Transverse colon (tissue), 4 donors: ENCODE measurements around the gene CCDC34. TPM values are rescaled to one million over a fixed set of nuclear protein-coding genes. Genes with fewer than 3 reads are reported as not detected.

Experiments
- DNase-seq: peaks from one replicate; pipeline ENCODE4 v3.0.0-alpha.2; 2019
- H3K27ac ChIP-seq, 4 donors: fragments of 200-600 bp; sonication (generic); 2 replicates each; pipeline ENCODE4 v1.5.1; 2016 to 2018; ENCODE audit warnings: inconsistent platforms in 4 of 4
- H3K27me3 ChIP-seq: fragments of 200-600 bp; sonication (generic); 2 replicates; pipeline ENCODE4 v1.5.1; 2017; ENCODE audit warnings: inconsistent platforms
- H3K36me3 ChIP-seq, 4 donors: fragments of 200-600 bp; sonication (generic); 2 replicates each; pipeline ENCODE4 v1.5.1; 2017 to 2019; ENCODE audit warnings: inconsistent platforms in 4 of 4
- H3K4me1 ChIP-seq, 4 donors: fragments of 200-600 bp; sonication (generic); 2 replicates each; pipeline ENCODE4 v1.5.1; 2017 to 2020; ENCODE audit warnings: inconsistent platforms in 4 of 4
- H3K4me3 ChIP-seq, 4 donors: fragments of 200-600 bp; sonication (generic); 1 replicate in 1 of 4; 2 replicates in 3 of 4; pipeline versions ENCODE4 v1.5.1 to v1.6.1; 2017 to 2019; ENCODE audit warnings: inconsistent platforms in 4 of 4
- H3K9me3 ChIP-seq, 2 donors: fragments of 200-600 bp; sonication (generic); 2 replicates each; pipeline ENCODE4 v1.5.1; 2017 to 2019; ENCODE audit warnings: inconsistent platforms in 2 of 2
- EP300 ChIP-seq: sonication (generic); formaldehyde crosslinking; IDR thresholded peaks from one replicate; pipeline ENCODE4 v1.6.1; 2017; ENCODE audit warnings: antibody characterized with exemption, low read depth
- POLR2A ChIP-seq: fragments of 450-650 bp; IDR thresholded peaks from one replicate; pipeline ENCODE4 v1.6.1; 2016; ENCODE audit warnings: antibody characterized with exemption, mild to moderate bottlenecking, moderate library complexity
- POLR2AphosphoS5 ChIP-seq, 3 donors: sonication (generic); formaldehyde crosslinking; IDR thresholded peaks; one replicate each; pipeline ENCODE4 v1.6.1; 2016; ENCODE audit warnings: antibody characterized with exemption in 3 of 3
- WGBS, 2 donors: methylation state at CpG; one replicate each; pipeline ENCODE4 v1.1.5; 2018; ENCODE audit warnings: low coverage in 1 of 2; 5-methylcytosine and 5-hydroxymethylcytosine counted together
- in situ Hi-C, 4 donors: fragments of 200-750 bp; cut with MboI; loops; one replicate each; pipeline versions ENCODE4 v1.15.0 to v1.15.1; 2017; ENCODE audit warnings: low sequenced_read_pairs in 3 of 4, low pct_ligation_motif_present in 1 of 4, low pct_unique_long_range_greater_than_20kb in 1 of 4
- intact Hi-C: fragments of 100-400 bp; cut with DNase I; formaldehyde crosslinking; loops from one replicate; pipeline ENCODE4 v1.15.1; 2023; ENCODE audit warnings: low total_unique reads
- total RNA-seq, 4 donors: library from RNA; depleted of rRNA; stranded (reverse); fragments of >200 nt; gene quantifications; one replicate each; pipeline ENCODE4 v1.1.0, GENCODE V29; 2016
- TF ChIP-seq, protein P1 (sequence below), 5 experiments: fragments of 200-600 bp in 3 of 5; fragments of 450-650 bp in 2 of 5; sonication (generic) in 3 of 5; IDR thresholded peaks; 1 replicate in 2 of 5; 2 replicates in 3 of 5; pipeline ENCODE4 v1.5.1; 2016 to 2017; ENCODE audit warnings: antibody characterized with exemption in 5 of 5, inconsistent platforms in 3 of 5, mild to moderate bottlenecking in 2 of 5, moderate library complexity in 1 of 5

CCDC34 gene
- total RNA-seq, 4 donors from 2014 or later, result 0.40 to 6.8 (median 5.6) TPM; not detected in 1

DNA sequence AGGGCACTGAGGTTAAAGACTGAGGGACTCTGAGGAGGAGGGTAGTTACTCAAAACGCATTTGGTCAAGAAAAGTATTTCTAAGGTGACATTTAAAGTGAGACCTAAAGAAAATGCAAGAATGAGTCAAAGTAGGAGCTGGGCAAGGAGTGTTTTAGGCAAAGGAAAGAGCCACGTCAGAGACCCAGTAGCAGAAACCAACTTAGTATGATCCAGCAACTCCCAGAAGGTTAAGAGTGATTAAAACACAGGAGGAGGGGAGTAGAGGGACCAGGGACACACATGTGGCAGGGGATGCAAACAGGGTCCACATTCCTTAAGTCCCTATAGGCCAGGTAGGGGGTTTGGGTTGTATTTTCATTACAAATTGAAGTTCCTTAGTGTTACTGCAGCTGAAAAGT, 24.3 kb upstream of the CCDC34 start:
- DNase-seq, result no peak
- Histone ChIP-seq H3K36me3 (no peaks in the 10 kb centered on the region), H3K4me3 (no peak overlapping the region), H3K4me1 (peaks cover 6 to 46% (median 21%) of the 10 kb centered on the region in 4 donors), H3K9me3 (no peaks in the 10 kb centered on the region), H3K27ac (no peak overlapping the region), H3K27me3 (no peaks in the 10 kb centered on the region)
- in situ Hi-C loops, result loop anchor here in 1 of 4 donors (10.0 kb wide), 1 partner anchor 87 kb away; the partner anchor contains the start of gene LGR4
- 29 to 44% methylated on average over 2 of the region's 2 CpGs for WGBS, 2 donors
- no peak for TF ChIP-seq POLR2A
- TF ChIP-seq POLR2AphosphoS5 (IDR thresholded peaks at IDR 0.05), result no peak
- TF ChIP-seq, protein P1, sequence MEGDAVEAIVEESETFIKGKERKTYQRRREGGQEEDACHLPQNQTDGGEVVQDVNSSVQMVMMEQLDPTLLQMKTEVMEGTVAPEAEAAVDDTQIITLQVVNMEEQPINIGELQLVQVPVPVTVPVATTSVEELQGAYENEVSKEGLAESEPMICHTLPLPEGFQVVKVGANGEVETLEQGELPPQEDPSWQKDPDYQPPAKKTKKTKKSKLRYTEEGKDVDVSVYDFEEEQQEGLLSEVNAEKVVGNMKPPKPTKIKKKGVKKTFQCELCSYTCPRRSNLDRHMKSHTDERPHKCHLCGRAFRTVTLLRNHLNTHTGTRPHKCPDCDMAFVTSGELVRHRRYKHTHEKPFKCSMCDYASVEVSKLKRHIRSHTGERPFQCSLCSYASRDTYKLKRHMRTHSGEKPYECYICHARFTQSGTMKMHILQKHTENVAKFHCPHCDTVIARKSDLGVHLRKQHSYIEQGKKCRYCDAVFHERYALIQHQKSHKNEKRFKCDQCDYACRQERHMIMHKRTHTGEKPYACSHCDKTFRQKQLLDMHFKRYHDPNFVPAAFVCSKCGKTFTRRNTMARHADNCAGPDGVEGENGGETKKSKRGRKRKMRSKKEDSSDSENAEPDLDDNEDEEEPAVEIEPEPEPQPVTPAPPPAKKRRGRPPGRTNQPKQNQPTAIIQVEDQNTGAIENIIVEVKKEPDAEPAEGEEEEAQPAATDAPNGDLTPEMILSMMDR (IDR thresholded peaks at IDR 0.05), result no peak
- no peak for TF ChIP-seq EP300
- intact Hi-C loops, result no loop called here

DNA sequence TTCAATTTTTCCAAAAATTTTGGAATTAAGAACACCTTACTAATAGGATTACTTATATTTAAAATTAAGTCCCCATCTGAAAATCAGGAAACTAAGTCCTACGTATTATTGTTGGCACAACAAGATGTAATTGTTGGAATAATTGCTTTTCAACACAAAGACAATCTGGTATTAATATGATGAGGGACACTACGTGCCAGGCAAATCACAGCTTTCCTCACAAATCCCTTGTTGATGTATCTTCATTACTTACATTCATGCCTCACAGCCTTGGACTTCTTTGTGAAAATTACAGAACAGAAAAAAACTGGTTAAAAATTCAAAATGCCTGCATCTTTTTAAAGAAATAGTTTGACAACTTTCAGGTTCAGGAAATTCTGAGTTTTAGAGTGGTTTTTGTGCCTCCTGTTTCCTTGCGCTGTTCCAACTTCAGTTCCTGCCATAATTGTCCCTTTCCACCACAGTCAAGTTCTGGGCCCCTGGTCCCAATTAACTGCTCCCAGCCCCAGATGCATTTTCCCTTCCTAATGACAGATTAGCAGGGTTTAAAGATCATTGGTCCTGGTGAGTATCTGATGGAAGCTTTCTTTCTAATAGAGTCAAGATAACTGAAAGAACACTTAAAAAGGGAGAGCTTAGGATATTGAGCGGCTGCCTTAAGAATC, 23.3 kb upstream of the CCDC34 start:
- H3K9me3 ChIP-seq, result no peaks in the 10 kb centered on the region
- intact Hi-C loops, result no loop called here
- no peak for DNase-seq
- H3K4me3 ChIP-seq, result no peak overlapping the region
- peaks cover 0 to 3% (median 0%) of the 10 kb centered on the region in 4 donors for H3K36me3 ChIP-seq
- TF ChIP-seq, protein P1 (IDR thresholded peaks at IDR 0.05), result no peak
- TF ChIP-seq POLR2AphosphoS5 (IDR thresholded peaks at IDR 0.05) (no peak), EP300 (no peak), POLR2A (no peak)
- H3K27me3 ChIP-seq, result no peaks in the 10 kb centered on the region
- H3K4me1 ChIP-seq, result peaks cover 3 to 36% (median 15%) of the 10 kb centered on the region in 4 donors
- in situ Hi-C loops, result loop anchor here in 1 of 4 donors (10.0 kb wide), 1 partner anchor 88 kb away; the partner anchor contains the start of gene LGR4
- WGBS, 2 donors, result 79 to 92% methylated on average over 3 to 4 of the region's 4 CpGs
- no peak overlapping the region for H3K27ac ChIP-seq

DNA sequence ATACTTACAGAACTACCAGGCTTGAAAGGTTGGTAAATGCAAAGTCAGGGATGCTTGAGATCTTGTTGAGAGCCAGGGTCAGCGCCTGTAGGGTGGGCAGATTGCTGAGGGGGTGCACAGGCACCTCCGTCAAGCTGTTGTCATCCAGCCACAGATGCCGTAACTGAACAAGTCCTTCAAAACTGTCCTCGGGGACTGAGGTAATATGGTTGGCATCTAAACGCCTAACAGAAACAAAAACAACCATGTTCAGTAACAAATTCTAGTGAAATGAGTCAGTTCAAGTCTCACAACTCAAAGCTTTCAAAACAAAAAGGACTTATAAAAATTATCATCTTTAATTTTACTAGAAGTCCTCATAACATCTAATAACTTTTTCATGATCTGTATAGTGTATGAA, 22.2 kb upstream of the CCDC34 start:
- Histone ChIP-seq H3K27ac (no peak overlapping the region), H3K9me3 (no peaks in the 10 kb centered on the region), H3K36me3 (peaks cover 0 to 12% (median 2%) of the 10 kb centered on the region in 4 donors), H3K27me3 (no peaks in the 10 kb centered on the region), H3K4me1 (peaks cover 0 to 26% (median 10%) of the 10 kb centered on the region in 4 donors), H3K4me3 (no peak overlapping the region)
- 72 to 100% methylated on average over 2 to 5 of the region's 5 CpGs for WGBS, 2 donors
- TF ChIP-seq EP300 (no peak), POLR2AphosphoS5 (IDR thresholded peaks at IDR 0.05) (no peak), POLR2A (no peak)
- TF ChIP-seq, protein P1 (IDR thresholded peaks at IDR 0.05), result no peak
- intact Hi-C loops, result no loop called here
- in situ Hi-C loops, result loop anchor here in 1 of 4 donors (10.0 kb wide), 1 partner anchor 90 kb away; the partner anchor contains the start of gene LGR4
- DNase-seq, result no peak

DNA sequence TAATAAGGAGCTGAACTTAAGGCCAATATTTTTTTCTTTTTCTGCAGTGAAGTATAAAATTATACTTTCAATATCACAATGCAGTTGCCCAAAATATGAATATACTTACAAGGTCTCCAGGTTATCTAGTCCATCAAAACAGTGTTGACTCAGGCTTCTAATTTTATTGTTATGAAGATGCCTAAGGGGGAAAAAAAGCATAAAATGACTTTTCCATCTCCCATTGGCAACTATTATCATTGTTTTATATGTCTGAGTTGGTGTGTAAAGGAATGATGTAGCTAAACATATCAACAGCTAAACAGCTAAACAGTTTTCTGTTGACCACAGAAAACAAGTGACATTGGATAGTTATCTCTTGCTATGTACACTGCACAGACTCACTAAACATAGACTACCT, 21.2 kb upstream of the CCDC34 start:
- H3K27ac ChIP-seq, result no peak overlapping the region
- TF ChIP-seq, protein P1 (IDR thresholded peaks at IDR 0.05), result no peak
- TF ChIP-seq POLR2AphosphoS5 (IDR thresholded peaks at IDR 0.05) (no peak), POLR2A (no peak), EP300 (no peak)
- no peak for DNase-seq
- in situ Hi-C loops (loop anchor here in 1 of 4 donors (10.0 kb wide), 1 partner anchor 91 kb away; the partner anchor contains the start of gene LGR4), intact Hi-C loops (no loop called here)
- no peaks in the 10 kb centered on the region for H3K27me3 ChIP-seq
- H3K4me3 ChIP-seq, result no peak overlapping the region
- peaks cover 0 to 12% (median 2%) of the 10 kb centered on the region in 4 donors for H3K36me3 ChIP-seq
- peaks cover 0 to 16% (median 3%) of the 10 kb centered on the region in 4 donors for H3K4me1 ChIP-seq
- no peaks in the 10 kb centered on the region for H3K9me3 ChIP-seq
